GM21526 (cell line): ENCODE results near the gene MCC.

Experiments used
- ATAC-seq: cut with Tn5 transposase; IDR thresholded peaks from one replicate; pipeline ENCODE4 v1.9.1; 2021; ENCODE audit warnings: moderate library complexity; ENCODE audit not compliant: unreplicated experiment, low FRiP score

MCC gene

GRCh38 chr5:113330533-113331208 lies 157.6 kb downstream of the MCC start:
- peak; percentile 66 for ATAC-seq

DNA sequence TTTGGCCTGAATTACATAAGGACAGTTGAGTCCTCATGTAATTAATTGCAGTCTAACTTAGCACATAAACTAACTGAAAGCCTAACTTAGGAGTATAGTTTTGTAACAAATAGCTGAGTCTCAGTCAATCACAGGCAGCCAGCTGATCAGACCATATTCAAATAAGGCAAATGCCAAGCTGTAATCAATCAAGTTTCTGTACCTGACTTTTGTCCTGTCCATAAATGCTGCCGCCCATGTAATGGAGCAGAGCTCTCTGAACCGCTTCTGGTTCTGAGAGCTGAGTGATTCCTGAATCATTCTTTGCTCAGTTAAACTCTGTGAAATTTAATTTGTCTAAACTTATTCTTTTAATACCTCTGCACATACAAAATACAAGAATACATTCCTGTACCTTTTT lies 158.3 kb downstream of the MCC start:
- ATAC-seq: no peak

- ATAC-seq: no peak
Measured at GRCh38 chr5:113325054-113325453, 163.2 kb downstream of the MCC start.

GRCh38 chr5:113321276-113321675 lies 167.0 kb downstream of the MCC start:
- no peak for ATAC-seq

GRCh38 chr5:113320273-113320780 lies 167.9 kb downstream of the MCC start:
- peak; percentile 77 for ATAC-seq

DNA sequence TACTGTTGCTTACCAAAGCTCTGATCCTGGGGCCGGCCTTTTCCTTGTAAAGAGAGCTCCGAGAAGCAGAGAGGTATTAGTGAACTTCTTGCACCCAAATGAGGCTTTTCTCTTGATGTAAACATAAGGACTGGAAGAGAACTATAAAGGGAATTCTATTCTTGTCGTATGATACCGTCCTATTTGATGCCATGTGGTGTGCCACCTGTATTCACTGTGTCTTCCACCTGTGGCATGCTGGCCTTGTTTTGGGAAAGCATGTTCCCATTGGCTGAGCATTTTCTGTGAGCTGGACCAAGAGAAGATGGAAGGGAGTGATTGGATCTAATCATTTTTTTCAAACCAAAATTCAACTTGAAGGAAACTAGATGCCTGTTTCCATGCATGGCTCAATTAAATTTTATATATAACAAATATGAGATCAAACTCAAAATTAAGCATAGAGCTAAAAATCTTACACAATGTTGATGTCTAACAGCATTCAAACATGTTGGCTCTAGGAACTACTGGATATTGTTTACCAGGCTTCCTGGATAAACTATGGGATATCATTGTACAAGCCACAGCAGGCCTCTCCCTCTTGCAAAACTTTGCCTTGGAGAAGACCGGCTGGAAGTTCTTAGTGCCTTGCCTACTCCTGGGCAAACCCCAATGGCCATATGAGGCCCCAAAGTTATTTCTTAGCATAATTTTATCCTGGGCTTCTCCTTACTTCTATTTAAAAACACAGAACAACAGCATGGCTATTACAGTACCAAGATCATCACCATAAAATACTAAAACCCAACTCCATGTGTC lies 168.8 kb downstream of the MCC start:
- ATAC-seq: no peak

DNA sequence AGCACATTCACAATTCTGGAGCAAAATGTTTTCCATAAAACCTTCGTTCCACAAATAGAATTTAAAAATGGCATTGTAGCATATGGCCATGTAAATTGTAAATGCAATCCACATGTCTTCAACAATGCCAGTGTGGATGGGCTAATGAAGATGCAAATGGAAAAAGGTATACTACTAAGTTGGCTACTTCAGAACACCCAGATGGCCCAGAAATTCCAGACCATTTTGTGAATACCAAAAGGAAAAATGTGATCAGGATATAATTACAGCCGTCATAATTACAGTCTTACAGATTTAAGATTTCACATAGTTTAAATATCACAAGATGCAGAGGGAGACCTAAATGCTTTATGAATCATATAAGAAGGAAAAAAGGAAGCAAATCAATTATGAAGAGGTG lies 170.6 kb downstream of the MCC start:
- ATAC-seq: no peak

- ATAC-seq: no peak
Measured at GRCh38 chr5:113311301-113311700, 177.0 kb downstream of the MCC start.

GRCh38 chr5:113302120-113302519 lies 186.1 kb downstream of the MCC start:
- no peak for ATAC-seq

GRCh38 chr5:113299591-113299990 lies 188.7 kb downstream of the MCC start:
- ATAC-seq: no peak

GRCh38 chr5:113296676-113297075 lies 191.6 kb downstream of the MCC start:
- no peak for ATAC-seq

DNA sequence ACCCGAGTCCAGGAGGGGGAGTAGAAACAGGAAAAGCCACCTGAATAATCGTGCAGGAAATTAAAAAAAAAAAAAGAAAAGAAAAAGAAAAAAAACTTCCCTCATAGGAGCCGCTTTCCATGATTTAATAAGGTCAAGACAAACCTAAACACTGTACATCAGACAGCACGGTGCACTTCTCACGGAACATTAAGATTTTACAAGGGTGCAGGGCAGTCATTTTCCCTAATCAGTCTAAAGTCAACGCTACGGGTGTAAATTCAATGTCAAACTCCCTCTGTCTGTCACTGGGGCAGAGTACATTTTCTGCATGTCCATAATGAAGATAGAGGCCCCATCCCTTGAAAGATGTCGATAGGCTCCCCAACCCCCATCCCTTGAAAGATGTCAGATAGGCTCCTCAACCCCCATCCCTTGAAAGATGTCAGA lies 193.1 kb downstream of the MCC start:
- no peak for ATAC-seq

- peak; percentile 97 for ATAC-seq
Measured at GRCh38 chr5:113294311-113295110, 193.7 kb downstream of the MCC start.

GRCh38 chr5:113293975-113294310 lies 194.3 kb downstream of the MCC start:
- no peak for ATAC-seq

DNA sequence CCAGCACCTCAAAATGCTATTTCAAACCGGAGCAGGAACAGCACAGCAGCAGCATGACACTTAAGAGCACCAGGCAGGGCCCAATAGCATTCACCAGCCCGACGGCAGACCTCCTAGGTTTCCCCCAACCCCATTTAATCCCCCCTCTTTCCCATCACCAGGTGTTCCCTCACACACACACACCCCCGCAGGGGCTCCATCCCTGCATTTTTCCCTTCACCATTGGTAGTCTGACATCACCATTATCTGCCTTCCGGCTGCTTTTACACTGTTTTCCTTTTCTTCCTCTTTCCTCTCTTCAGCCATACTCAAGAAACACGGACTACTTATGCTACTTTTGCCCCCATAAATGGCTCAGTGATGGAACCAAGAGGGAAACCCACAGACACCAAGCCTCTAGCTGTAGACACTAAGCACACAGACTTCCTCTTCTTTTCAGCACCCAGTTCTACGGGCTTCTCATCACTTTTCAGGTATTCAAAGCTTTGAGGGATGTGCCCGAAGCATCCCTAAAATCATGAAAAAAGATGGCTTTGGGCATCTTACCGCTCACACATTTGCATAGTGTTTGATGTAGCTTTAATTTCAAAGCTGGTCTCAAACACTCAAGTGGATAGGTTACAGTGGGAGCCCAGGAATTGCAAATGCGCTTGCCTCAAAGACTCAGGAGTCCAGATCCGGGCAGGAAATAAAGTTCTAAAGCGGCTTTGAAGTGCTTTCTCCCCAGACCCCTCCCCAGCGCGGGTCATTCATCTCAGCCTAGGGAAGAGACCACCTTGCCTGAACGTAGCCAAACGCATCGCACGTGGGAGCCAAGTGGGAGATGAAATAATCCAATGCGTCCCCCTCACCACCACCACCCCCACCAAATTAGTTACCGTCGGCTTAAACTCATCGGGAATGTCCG lies 194.9 kb downstream of the MCC start:
- no peak for ATAC-seq

GRCh38 chr5:113292462-113292861 lies 195.8 kb downstream of the MCC start:
- no peak for ATAC-seq

DNA sequence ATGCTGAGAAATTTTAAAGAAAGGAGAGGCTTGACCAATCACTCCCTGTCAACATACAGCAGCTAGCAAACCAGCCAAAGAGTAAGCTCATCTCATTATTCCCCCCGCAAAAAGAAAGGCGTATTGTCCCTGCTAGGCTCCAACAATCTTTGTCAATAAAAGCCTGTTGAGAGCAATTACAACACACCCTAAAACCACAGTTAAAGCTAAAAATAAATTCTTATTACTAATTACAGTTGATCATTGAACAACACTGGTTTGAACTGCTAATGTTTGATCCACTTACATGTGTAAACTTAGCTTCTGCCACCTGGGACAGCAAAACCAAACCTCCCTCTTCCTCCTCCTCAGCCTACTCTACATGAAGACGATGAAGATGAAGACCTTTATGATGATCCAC lies 204.7 kb downstream of the MCC start:
- ATAC-seq: no peak

DNA sequence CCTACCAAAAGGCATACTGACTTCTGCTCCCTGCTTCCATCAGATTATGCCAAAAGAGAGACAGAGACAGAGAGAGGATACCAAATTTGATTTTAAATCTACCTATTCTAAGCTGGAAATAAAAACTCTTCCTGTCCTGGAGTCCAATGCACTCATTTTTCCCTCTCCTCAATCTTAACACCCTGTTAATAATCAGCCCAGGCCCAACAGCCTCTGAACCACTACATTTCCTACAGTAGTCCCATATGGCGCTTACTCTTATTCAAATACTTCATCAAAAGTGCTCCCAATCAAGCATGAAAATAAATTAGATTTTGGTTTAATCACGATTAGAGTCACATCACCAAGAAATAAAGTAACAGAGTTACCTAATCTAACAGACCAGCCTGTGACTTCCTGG lies 205.8 kb downstream of the MCC start:
- no peak for ATAC-seq

- ATAC-seq: no peak
Measured at GRCh38 chr5:113281194-113281593, 207.1 kb downstream of the MCC start.

DNA sequence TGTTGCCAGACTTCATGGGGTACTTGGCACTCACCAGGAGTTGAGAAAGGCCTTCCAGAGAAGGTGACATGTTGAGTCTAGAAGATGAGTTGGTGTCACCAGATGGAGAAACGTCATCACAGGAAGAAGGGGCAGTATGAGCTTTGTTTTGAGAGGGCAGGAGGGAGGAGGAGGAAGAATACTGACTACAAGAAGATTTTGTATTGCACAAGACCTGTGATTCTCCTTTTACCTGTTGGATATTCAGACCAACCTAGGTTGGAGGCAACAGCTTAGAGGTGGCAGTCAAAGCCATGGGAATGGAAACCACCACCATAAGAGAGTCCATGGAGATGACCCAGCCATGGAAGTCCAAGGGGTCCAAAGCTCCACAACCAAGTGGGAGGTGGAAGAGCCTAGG lies 207.7 kb downstream of the MCC start:
- no peak for ATAC-seq
